Lung (tissue), 12 donors: ENCODE results near the gene EIF4E1B. TPM values are rescaled to one million over a fixed set of nuclear protein-coding genes. Genes with fewer than 3 reads are reported as not detected.
"Not testable (repeated sequence)": the region's sequence is repeated elsewhere in the genome, so short reads cannot be mapped to it uniquely, and the experiment has no call there.

Source experiments
- ATAC-seq: fragments of 200-7000 bp; cut with Tn5 transposase; one replicate; pipeline ENCODE4 v1.9.1; 2020; ENCODE audit warnings: moderate number of reproducible peaks; ENCODE audit not compliant: insufficient read depth, low FRiP score
- DNase-seq, 3 donors: peaks; one replicate each; pipeline ENCODE4 v3.0.0-alpha.2; 2013 to 2017
- H3K27ac ChIP-seq, 2 donors: one replicate each; pipeline ENCODE4 v1.5.1; 2013; ENCODE audit warnings: mild to moderate bottlenecking in 2 of 2, moderate library complexity in 2 of 2, control low read depth in 1 of 2, inconsistent platforms in 1 of 2, low read depth in 1 of 2, low read length in 1 of 2
- H3K27me3 ChIP-seq, 3 donors: one replicate each; pipeline ENCODE4 v1.5.1; 2013; ENCODE audit warnings: low read length in 2 of 3; ENCODE audit not compliant: control insufficient read depth in 3 of 3, insufficient read depth in 3 of 3
- H3K36me3 ChIP-seq, 4 donors: one replicate each; pipeline ENCODE4 v1.5.1; 2013; ENCODE audit warnings: low read length in 4 of 4, mild to moderate bottlenecking in 1 of 4, moderate library complexity in 1 of 4; ENCODE audit not compliant: control insufficient read depth in 4 of 4, insufficient read depth in 4 of 4
- H3K4me1 ChIP-seq, 5 donors: one replicate each; pipeline ENCODE4 v1.5.1; 2013; ENCODE audit warnings: low read length in 5 of 5, mild to moderate bottlenecking in 2 of 5, moderate library complexity in 1 of 5; ENCODE audit not compliant: control insufficient read depth in 5 of 5, insufficient read depth in 5 of 5
- H3K4me3 ChIP-seq: one replicate; pipeline ENCODE4 v1.5.1; 2013; ENCODE audit warnings: mild to moderate bottlenecking, control low read depth, moderate library complexity
- H3K9ac ChIP-seq, 2 donors: one replicate each; pipeline ENCODE4 v1.5.1; 2013; ENCODE audit warnings: low read length in 2 of 2, control low read depth in 1 of 2; ENCODE audit not compliant: insufficient read depth in 1 of 2
- H3K9me3 ChIP-seq, 4 donors: one replicate each; pipeline ENCODE4 v1.5.1; 2013; ENCODE audit warnings: low read length in 3 of 4, mild to moderate bottlenecking in 1 of 4, moderate library complexity in 1 of 4; ENCODE audit not compliant: control insufficient read depth in 4 of 4, insufficient read depth in 3 of 4
- CTCF ChIP-seq: IDR thresholded peaks from 2 replicates; pipeline ENCODE4 v1.5.1; 2012; ENCODE audit warnings: mild to moderate bottlenecking; ENCODE audit errors: control extremely low read depth, extremely low read depth
- WGBS, 2 donors: extraction: QIAGEN DNeasy Blood & Tissue Kit; methylation state at CpG; one replicate each; pipeline ENCODE4 v1.1.7; 2013; 5-methylcytosine and 5-hydroxymethylcytosine counted together
- polyA plus RNA-seq, 2 donors: library from polyadenylated mRNA; stranded (reverse); fragments of 200-250 nt; gene quantifications; one replicate each; pipeline ENCODE4 v1.2.1, GENCODE V29; 2013
- total RNA-seq, 2 donors: library from RNA; depleted of rRNA in 1 of 2; stranded (reverse); fragments of >200 nt in 1 of 2; gene quantifications; one replicate each; pipeline ENCODE4 v1.2.1, GENCODE V29; 2014 to 2021
- donor health status: control.
- donor health status: control.
- donor health status: Bipolar disorder and iron deficiency.
- donor health status: healthy.
- donor health status: DM: yes; HTN: yes; CAD: no.

EIF4E1B gene
- total and polyA plus RNA-seq, 4 donors = not detected

- no peaks in the 10 kb centered on the region for H3K36me3 ChIP-seq
- H3K4me3 ChIP-seq = no peak overlapping the region
- DNase-seq = no peak
- H3K27ac ChIP-seq = no peak overlapping the region
- TF ChIP-seq CTCF = no peak
- peaks cover 0 to 14% (median 3%) of the 10 kb centered on the region in 4 donors for H3K9me3 ChIP-seq
- no peaks in the 10 kb centered on the region for H3K4me1 ChIP-seq
- 83 to 84% methylated on average over 17 of the region's 17 CpGs for WGBS, 2 donors
- no peak for ATAC-seq
- no peaks in the 10 kb centered on the region for H3K27me3 ChIP-seq
- H3K9ac ChIP-seq = no peak overlapping the region
Measured at GRCh38 chr5:176590035-176590717, 40.3 kb upstream of the EIF4E1B start.

- not testable (repeated sequence) for H3K27ac ChIP-seq, H3K4me1 ChIP-seq, H3K9ac ChIP-seq, ATAC-seq, H3K36me3 ChIP-seq, H3K4me3 ChIP-seq, DNase-seq, H3K27me3 ChIP-seq, H3K9me3 ChIP-seq
- 48 to 68% methylated on average over 2 of the region's 2 CpGs for WGBS, 2 donors
Measured at GRCh38 chr5:176591667-176592066, 38.8 kb upstream of the EIF4E1B start.

GRCh38 chr5:176592573-176592972 lies 37.9 kb upstream of the EIF4E1B start:
- Histone ChIP-seq H3K4me1 (no peaks in the 10 kb centered on the region), H3K36me3 (no peaks in the 10 kb centered on the region), H3K27ac (no peak overlapping the region), H3K27me3 (peaks cover 0 to 4% (median 0%) of the 10 kb centered on the region in 3 donors), H3K9ac (no peak overlapping the region), H3K9me3 (peaks cover 0 to 5% (median 0%) of the 10 kb centered on the region in 4 donors), H3K4me3 (no peak overlapping the region)
- 96 to 99% methylated on average over 3 of the region's 3 CpGs for WGBS, 2 donors
- DNase-seq = no peak
- no peak for TF ChIP-seq CTCF
- ATAC-seq = no peak

- Histone ChIP-seq H3K27me3 (peaks cover 0 to 4% (median 0%) of the 10 kb centered on the region in 3 donors), H3K36me3 (no peaks in the 10 kb centered on the region), H3K4me1 (no peaks in the 10 kb centered on the region), H3K4me3 (no peak overlapping the region), H3K9me3 (peaks cover 0 to 5% (median 0%) of the 10 kb centered on the region in 4 donors), H3K9ac (no peak overlapping the region), H3K27ac (no peak overlapping the region)
- 93 to 94% methylated on average over 12 of the region's 12 CpGs for WGBS, 2 donors
- TF ChIP-seq CTCF = no peak
- no peak for ATAC-seq
- no peak for DNase-seq
Measured at GRCh38 chr5:176593273-176593869, 37.1 kb upstream of the EIF4E1B start.
